Epithelial cell of proximal tubule (primary cell): ENCODE data around the gene RRP1B. TPM values are rescaled to one million over a fixed set of nuclear protein-coding genes. Genes with fewer than 3 reads are reported as not detected.
A peak's percentile ranks its signal among the peaks of the same experiment; 100 is the strongest.
"Not testable (repeated sequence)": the region's sequence is repeated elsewhere in the genome, so short reads cannot be mapped to it uniquely, and the experiment has no call there.

ENCODE experiments used
- DNase-seq: peaks from one replicate; pipeline ENCODE4 v3.0.0-alpha.2; 2011; ENCODE audit warnings: low read depth
- H3K4me3 ChIP-seq: 2 replicates; pipeline ENCODE4 v1.5.1; 2011; ENCODE audit warnings: low read depth, mild to moderate bottlenecking, low read length
- CTCF ChIP-seq: conservative IDR thresholded peaks from 2 replicates; pipeline ENCODE4 v1.5.1; 2012; ENCODE audit warnings: low read depth, mild to moderate bottlenecking, low read length
- total RNA-seq: library from RNA; depleted of rRNA; stranded (reverse); fragments of >200 nt; gene quantifications from 2 replicates; pipeline ENCODE4 v1.2.3, GENCODE V29; 2015

The RRP1B gene, protein sequence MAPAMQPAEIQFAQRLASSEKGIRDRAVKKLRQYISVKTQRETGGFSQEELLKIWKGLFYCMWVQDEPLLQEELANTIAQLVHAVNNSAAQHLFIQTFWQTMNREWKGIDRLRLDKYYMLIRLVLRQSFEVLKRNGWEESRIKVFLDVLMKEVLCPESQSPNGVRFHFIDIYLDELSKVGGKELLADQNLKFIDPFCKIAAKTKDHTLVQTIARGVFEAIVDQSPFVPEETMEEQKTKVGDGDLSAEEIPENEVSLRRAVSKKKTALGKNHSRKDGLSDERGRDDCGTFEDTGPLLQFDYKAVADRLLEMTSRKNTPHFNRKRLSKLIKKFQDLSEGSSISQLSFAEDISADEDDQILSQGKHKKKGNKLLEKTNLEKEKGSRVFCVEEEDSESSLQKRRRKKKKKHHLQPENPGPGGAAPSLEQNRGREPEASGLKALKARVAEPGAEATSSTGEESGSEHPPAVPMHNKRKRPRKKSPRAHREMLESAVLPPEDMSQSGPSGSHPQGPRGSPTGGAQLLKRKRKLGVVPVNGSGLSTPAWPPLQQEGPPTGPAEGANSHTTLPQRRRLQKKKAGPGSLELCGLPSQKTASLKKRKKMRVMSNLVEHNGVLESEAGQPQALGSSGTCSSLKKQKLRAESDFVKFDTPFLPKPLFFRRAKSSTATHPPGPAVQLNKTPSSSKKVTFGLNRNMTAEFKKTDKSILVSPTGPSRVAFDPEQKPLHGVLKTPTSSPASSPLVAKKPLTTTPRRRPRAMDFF
- total RNA-seq, result 37.6 and 49.2 TPM in 2 replicates

DNA sequence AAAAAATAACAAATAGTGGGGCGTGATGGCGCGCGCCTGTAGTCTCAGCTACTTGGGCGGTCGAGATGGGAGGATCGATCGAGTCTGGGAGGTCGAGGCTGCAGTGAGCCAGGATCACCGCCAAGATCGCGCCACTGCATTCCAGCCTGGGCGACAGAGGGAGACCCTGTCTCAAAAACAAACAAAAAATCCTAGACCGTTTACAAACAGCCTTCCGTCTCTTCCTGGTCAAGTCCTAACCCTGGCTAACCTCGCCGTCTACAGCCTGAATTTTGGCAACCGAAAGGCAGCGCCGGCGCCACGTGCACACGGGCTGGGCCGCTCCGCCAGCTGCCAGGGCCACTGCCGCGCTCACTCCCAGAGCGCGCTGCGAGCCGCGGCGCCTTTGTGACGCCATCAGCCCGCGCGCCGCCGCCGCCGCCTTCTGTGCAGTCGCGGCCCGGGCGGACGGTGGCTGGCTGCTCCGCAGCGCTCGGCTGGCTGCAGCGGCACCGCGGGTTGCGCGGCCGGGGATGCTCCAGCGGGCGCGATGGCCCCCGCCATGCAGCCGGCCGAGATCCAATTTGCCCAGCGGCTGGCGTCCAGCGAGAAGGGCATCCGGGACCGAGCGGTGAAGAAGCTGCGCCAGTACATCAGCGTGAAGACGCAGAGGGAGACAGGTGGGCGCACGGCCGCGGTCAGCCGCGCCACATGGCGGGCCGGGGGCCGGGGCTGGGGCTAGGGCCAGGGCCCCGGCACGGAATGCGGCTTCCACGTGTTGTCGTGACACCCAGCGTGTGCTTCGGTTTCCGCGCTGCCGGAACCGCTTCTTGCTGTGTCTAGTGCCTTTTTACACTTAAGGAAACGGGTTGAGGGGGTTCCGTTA, at the start of gene RRP1B, which contains the start of gene HSF2BP:
RRP1B (plus strand) TSS at position 425 of the 865 bp plus-strand sequence; CDS start at position 530, 105 bp downstream.
HSF2BP (minus strand) TSS at position 353 of the 865 bp plus-strand sequence. CDS start 1,392 bp downstream, outside the sequence.
- DNase-seq, result no peak
- TF ChIP-seq CTCF, result no peak
- H3K4me3 ChIP-seq, result peak within 1 kb of the TSS; percentile 98

GRCh38 chr21:43611598-43612369, 47.6 kb upstream of the RRP1B start:
- peak; percentile 90 for TF ChIP-seq CTCF
- no peak overlapping the region for H3K4me3 ChIP-seq
- no peak for DNase-seq

DNA sequence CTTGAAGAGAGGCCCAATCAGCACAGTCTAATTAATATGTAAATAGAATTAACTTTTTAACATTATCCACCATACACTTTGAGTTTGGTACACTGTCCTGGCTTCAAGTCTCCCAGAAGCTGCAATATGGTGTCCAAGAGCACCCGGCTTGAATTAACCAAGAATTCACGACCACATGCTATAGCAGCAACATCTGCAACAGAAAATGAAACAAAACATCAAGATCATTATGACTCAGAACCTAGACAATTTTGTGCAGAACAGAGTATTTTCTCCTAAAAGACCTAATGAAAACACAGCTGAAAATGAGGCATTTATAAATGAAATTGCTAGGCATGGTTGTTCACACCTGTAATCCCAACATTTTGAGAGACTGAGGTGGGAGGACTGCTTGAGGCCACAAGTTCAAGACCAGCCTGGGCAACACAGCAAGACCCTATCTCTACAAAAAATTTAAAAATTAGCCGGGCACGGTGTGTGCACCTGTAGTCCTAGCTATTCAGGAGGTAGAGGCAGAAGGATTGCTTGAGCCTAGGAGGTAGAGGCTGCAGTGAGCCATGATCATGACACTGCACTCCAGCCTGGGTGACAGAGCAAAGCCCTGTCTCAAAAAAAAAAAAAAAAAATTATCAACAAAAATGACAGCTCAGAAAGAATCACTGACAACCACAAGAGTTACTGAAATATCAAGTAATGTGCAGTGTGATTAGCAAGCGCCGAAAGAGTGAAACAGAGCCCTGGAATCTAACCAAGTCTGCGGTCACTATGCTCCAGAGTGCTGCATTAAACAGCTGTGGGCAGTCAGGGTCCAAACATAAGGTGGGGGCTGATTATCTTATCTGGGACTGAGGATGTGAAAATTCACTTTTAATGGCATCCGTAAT, 45.4 kb upstream of the RRP1B start:
- no peak for DNase-seq
- no peak for TF ChIP-seq CTCF
- H3K4me3 ChIP-seq, result no peak overlapping the region

DNA sequence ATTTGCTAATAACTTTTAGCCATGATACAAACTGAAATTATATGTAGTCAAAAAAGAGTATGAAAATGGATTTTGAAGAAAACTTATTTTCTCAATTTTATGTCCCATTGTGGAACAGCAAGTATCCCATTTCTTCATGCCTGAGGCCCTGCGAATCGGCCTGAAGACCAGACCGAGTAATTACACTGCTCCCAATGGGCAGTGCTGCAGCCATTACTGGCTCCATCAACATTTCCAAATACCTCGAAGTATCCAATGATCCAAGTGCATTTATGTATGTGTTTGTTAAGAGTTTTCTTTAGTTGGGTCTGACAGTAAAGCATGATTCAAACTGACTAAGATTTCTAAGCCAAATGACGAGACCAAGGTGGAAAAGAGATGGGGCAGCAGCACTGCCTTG, 44.5 kb upstream of the RRP1B start:
- TF ChIP-seq CTCF, result no peak
- DNase-seq, result no peak
- H3K4me3 ChIP-seq, result no peak overlapping the region

DNA sequence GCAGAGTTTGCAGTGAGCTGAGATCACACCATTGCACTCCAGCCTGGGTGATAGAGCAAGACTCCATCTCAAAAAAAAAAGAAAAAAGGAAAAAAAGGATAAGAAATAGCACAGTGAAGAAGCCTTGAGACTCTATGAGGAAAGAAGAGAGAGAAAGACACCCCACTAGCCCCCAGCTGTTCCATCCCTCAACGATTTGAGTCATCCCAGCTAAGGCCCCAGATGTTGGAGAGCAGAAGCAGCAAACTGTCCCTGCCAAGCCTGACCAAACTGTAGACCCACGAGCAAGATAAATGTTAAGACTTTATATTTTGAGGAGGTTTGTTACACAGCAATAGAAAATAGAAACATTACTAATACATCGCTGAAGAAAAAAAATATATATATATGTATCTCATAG, 42.5 kb upstream of the RRP1B start:
- H3K4me3 ChIP-seq, DNase-seq: not testable (repeated sequence)

DNA sequence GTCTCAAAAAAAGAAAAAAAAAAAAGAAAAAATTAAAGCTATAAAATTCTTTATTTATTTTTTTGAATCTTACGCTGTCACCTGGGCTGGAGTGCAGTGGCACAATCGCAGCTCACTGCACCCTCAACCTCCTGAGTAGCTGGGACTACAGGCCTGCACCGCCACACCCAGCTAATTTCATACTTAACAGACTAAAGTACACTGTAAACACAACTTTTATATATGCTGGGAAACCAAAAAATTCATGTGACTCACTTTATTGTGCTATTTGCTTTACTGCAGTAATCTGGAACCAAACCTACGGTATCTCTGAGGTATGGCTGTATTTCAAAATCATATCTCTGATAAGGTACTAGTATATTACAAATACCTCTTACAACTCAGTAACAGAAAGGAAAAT, 40.4 kb upstream of the RRP1B start:
- no peak for TF ChIP-seq CTCF
- DNase-seq, result no peak
- H3K4me3 ChIP-seq, result no peak overlapping the region
